MCF 10A (cell line): ENCODE measurements around the gene SLC7A1. TPM values are rescaled to one million over a fixed set of nuclear protein-coding genes. Genes with fewer than 3 reads are reported as not detected.

Source experiments
- BruUV-seq: library from RNA; stranded (reverse); fragments of 400-500 nt; replicated peaks from 2 replicates; lab custom pipeline; 2021; lab: Mats Ljungman, UMichigan
- CTCF ChIA-PET: fragments of 300-600 bp; sonication (Branson Sonifier 250); formaldehyde crosslinking; extraction: SDS; loops from one replicate; lab custom pipeline; 2021; ENCODE audit warnings: antibody characterized with exemption, inconsistent platforms; lab: Yijun Ruan, JAX
- POLR2A ChIA-PET: fragments of 300-600, 350-650 bp; sonication (Branson Sonifier 250); formaldehyde crosslinking; extraction: SDS; loops from one replicate; lab custom pipeline; 2020; ENCODE audit warnings: antibody characterized with exemption, inconsistent platforms; lab: Yijun Ruan, JAX
- DNase-seq: peaks from one replicate; pipeline ENCODE4 v3.0.0-alpha.2; 2018; ENCODE audit not compliant: unreplicated experiment
- H3K27ac Mint-ChIP-seq: one replicate; pipeline ENCODE4 v1.8.0; 2022; ENCODE audit warnings: mild to moderate bottlenecking, low read depth, mixed read lengths; ENCODE audit not compliant: unreplicated experiment
- H3K27me3 Mint-ChIP-seq: one replicate; pipeline ENCODE4 v1.8.0; 2022; ENCODE audit warnings: mixed read lengths; ENCODE audit not compliant: insufficient read depth, unreplicated experiment
- H3K36me3 Mint-ChIP-seq: one replicate; pipeline ENCODE4 v1.8.0; 2022; ENCODE audit warnings: mild to moderate bottlenecking, moderate library complexity, mixed read lengths; ENCODE audit not compliant: insufficient read depth, unreplicated experiment
- H3K4me1 Mint-ChIP-seq: one replicate; pipeline ENCODE4 v1.8.0; 2022; ENCODE audit warnings: mixed read lengths; ENCODE audit not compliant: insufficient read depth, unreplicated experiment
- H3K4me3 Mint-ChIP-seq: one replicate; pipeline ENCODE4 v1.8.0; 2022; ENCODE audit warnings: mild to moderate bottlenecking, moderate library complexity, mixed read lengths; ENCODE audit not compliant: unreplicated experiment
- H3K9me3 Mint-ChIP-seq: one replicate; pipeline ENCODE4 v1.8.0; 2022; ENCODE audit warnings: mixed read lengths; ENCODE audit not compliant: unreplicated experiment
- intact Hi-C: fragments of 100-400 bp; cut with micrococcal nuclease; formaldehyde crosslinking; loops from 2 replicates; pipeline ENCODE4 v1.14.1; 2022
- total RNA-seq: library from RNA; stranded (reverse); gene quantifications from 2 replicates; pipeline ENCODE4 v1.2.3, GENCODE V29; 2022
- TF ChIP-seq, protein P1 (sequence below): fragments of 200-600 bp; IDR thresholded peaks from one replicate; pipeline ENCODE4 v1.8.0; 2022; ENCODE audit warnings: antibody characterized with exemption, mild to moderate bottlenecking; ENCODE audit not compliant: unreplicated experiment

The SLC7A1 gene
- total RNA-seq, 1 experiment from 2014 or later: 194 TPM

DNA sequence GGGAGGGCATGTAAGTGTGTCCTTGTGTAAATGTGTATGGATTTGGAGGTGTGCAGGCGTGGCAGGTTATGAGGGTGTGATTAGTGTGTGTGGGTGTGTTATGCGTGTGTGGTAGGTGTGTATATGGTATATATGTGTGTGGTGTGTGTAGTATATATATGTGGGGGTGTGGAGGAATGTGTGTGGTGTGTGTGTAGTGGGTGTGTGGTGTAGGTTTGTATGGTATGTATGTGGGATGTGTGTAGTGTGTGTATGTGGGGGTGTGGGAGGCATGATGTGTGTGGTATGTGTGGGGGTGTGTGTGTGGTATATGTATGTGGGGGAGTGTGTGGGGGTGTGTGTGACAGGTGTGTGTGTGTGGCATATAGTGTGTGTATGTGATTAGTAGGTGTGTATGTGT, 104.2 kb downstream of the SLC7A1 start:
- ChIA-PET POLR2A (no interaction called here), CTCF (no interaction called here)
- Mint-ChIP-seq H3K36me3 (peaks cover 2% of the 10 kb centered on the region), H3K4me3 (no peak overlapping the region), H3K4me1 (peaks cover 4% of the 10 kb centered on the region), H3K9me3 (no peaks in the 10 kb centered on the region), H3K27ac (no peak overlapping the region), H3K27me3 (peaks cover 14% of the 10 kb centered on the region)
- no peak for DNase-seq
- intact Hi-C loops: no loop called here
- TF ChIP-seq, protein P1, sequence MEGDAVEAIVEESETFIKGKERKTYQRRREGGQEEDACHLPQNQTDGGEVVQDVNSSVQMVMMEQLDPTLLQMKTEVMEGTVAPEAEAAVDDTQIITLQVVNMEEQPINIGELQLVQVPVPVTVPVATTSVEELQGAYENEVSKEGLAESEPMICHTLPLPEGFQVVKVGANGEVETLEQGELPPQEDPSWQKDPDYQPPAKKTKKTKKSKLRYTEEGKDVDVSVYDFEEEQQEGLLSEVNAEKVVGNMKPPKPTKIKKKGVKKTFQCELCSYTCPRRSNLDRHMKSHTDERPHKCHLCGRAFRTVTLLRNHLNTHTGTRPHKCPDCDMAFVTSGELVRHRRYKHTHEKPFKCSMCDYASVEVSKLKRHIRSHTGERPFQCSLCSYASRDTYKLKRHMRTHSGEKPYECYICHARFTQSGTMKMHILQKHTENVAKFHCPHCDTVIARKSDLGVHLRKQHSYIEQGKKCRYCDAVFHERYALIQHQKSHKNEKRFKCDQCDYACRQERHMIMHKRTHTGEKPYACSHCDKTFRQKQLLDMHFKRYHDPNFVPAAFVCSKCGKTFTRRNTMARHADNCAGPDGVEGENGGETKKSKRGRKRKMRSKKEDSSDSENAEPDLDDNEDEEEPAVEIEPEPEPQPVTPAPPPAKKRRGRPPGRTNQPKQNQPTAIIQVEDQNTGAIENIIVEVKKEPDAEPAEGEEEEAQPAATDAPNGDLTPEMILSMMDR: no peak
- no TSS peak for BruUV-seq

DNA sequence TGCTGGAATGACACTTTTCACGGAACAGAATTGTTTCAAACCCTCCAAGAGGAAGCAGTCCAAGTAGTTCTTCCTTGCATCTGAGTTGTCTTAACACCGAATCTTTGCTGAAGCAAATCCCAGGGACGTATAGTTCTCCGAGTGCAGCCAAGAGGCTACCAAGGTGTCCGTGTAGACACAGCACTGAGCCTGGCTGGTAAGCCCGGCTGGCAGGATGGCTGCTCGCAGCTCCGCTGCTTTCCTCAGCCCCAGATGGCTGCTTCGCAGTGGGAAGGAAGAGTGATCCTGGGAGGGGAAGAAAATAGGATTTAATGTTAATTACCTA, 105.0 kb downstream of the SLC7A1 start:
- H3K27ac Mint-ChIP-seq: no peak overlapping the region
- intact Hi-C loops: no loop called here
- no TSS peak for BruUV-seq
- H3K27me3 Mint-ChIP-seq: peaks cover 15% of the 10 kb centered on the region
- no peak for DNase-seq
- no peaks in the 10 kb centered on the region for H3K4me1 Mint-ChIP-seq
- TF ChIP-seq, protein P1: no peak
- no peak overlapping the region for H3K4me3 Mint-ChIP-seq
- CTCF ChIA-PET: no interaction called here
- no peaks in the 10 kb centered on the region for H3K9me3 Mint-ChIP-seq
- H3K36me3 Mint-ChIP-seq: no peaks in the 10 kb centered on the region
- POLR2A ChIA-PET: no interaction called here

DNA sequence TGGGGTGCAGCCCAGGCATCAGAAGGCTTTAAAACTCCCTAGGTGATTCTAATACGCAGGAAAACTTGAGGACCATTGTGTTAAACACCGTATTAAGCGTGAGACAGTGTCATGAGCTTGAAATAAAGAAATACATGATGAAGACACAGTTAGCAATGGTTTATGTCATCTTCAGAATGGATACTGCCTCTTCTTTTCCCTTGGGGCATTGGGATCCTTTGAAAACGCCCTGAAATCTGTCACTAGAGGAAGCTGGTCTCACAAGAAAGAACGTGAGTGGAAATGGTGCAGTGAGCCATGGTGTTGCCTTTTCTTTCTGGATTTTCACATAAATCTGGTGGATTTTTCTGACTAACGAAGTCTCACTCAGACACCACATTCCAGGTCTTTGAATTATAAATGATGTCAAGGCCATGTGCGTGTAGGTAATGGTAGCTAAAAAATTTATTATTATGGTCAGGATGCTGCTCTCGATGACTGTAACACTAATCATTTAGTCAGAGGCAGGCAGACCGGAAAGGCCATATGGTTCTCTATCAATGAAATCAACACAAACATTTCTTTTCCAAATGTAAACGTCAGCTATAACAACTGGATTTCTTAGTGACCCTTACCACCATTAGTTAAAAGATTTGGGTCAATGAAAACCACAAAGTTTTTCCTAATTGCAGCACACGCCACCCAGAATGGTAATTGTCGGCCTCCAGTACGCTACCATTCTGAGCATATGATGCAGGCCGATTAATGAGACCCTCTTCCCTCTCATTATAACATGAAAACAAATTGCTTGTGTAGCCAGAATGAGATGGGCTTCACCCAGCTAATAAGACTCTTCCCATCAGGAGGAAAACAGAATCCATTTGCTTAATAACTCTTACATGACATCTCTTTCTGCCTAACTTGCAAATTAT, 105.6 kb downstream of the SLC7A1 start:
- DNase-seq: no peak
- no TSS peak for BruUV-seq
- intact Hi-C loops: no loop called here
- ChIA-PET CTCF (interaction anchor here (1.1 kb wide), 1 partner anchor 17 kb away, joined by 3 read pairs; no protein-coding TSS in a partner anchor), POLR2A (no interaction called here)
- Mint-ChIP-seq H3K27me3 (peaks cover 22% of the 10 kb centered on the region), H3K27ac (no peak overlapping the region), H3K9me3 (no peaks in the 10 kb centered on the region), H3K36me3 (no peaks in the 10 kb centered on the region), H3K4me3 (no peak overlapping the region), H3K4me1 (no peaks in the 10 kb centered on the region)
- TF ChIP-seq, protein P1: no peak
